ENCODE data around the gene DHRS9.

Gene DHRS9

DNA sequence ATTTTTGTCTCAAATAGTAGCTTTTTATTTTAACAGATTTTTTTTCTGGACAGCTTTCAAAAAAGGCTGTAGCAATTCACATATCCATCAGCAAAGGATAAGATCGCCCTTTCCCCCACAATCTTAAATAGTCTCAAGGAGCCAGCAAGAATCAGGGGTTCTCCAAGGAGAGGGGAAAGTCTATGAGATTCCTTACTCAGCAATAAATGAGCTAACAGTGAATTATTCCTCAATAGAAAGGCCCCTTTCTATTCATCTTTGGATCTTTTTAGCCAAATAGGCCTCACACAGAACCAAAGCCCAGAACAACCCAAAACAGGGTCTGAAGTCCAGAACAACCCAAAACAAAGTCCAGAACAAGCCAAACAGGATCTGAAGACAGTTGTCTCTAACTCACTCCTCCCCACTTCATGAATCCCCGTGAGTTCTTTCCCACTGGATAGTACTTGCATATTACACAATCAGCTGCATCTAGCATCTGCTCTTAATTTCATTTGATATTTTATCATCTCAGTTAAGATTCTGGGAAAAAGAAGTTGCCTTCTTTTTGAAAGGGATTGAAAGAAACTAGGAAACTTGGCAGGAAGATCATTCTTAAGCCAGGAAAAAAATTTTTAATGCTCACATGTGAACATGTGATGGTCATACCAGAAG is 3.4 kb upstream of the DHRS9 start:
- DNase-seq (ENCODE audit: low read depth): no peak

- no peak for DNase-seq (ENCODE audit: low read depth)
Measured at GRCh38 chr2:169066897-169067296, 2.5 kb upstream of the DHRS9 start.

GRCh38 chr2:169069833-169070232 is 470 bp downstream of the DHRS9 start:
- DNase-seq (ENCODE audit: low read depth): no peak

GRCh38 chr2:169071455-169071854 is 2.1 kb downstream of the DHRS9 start:
- DNase-seq (ENCODE audit: low read depth): no peak

- no peak for DNase-seq (ENCODE audit: low read depth)
Measured at GRCh38 chr2:169072163-169072925, 3.0 kb downstream of the DHRS9 start.

- no peak for DNase-seq (ENCODE audit: low read depth)
Measured at GRCh38 chr2:169073211-169073962, 4.0 kb downstream of the DHRS9 start.

GRCh38 chr2:169073963-169074751 is 4.8 kb downstream of the DHRS9 start:
- DNase-seq (ENCODE audit: low read depth): no peak

DNA sequence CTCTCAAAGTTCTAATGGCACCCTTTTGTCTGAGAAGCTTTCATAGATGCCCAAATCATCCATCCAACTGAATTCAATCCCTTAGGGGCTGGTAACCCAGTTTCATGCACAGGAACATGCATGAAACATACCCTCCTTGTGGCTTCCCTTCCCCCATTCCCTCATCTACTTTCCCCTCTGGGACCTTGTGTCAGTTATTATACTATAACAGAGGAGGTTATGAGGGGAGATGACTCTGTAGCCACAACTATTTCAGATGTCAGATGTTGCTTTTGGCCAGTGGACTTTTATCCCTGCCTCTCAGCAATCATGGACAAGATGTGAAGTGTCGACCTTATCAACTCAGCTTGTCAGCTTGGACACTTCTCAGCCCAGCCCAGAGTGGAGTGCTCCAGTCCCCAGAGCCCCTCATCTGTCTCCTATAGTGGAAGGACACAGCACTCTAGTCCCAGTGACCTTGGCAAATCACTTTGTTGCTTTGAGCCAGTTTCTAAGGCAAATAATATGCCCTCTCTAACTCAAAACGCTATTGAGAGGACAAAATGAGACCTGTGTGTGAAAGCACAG is 8.4 kb downstream of the DHRS9 start:
- DNase-seq (ENCODE audit: low read depth): no peak

DNA sequence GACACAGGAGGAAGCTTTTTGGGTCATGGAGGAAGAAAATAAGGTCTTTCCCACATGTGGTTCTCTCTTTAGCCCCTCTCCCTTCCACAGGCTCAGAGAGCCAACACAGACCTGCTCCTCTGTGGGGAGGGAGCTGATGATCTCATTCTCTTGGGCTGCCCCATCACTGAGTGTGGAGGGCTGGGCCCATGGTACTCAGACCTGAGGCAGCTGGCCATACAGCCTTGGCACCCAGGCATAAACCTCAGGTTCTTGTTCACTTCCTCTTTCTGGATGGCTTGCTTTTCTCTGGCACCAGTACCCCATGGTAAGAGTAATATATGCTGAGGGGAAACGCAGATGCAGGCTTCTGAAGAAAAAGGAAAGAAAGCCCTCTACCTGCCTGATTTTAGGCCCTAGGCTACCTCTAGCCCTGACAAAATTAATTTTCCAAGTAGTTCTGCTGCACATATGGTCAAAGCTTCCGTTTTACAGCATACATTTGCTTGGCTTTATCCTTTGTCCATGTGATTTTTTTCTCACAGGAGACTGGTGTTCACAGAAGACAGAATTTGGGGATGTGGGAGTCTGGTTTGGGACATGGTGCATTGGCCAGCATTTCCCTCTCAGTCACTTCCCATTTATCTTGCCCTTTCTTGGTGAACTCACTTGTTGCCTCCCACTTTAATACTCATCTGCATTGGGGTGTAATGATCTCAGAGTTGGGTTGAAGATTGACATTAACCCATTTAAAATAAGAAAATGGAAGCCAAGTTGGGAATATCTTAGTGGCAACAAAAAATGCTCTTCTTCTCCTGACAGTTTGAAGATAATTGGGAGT is 11.1 kb downstream of the DHRS9 start:
- no peak for DNase-seq (ENCODE audit: low read depth)

DNA sequence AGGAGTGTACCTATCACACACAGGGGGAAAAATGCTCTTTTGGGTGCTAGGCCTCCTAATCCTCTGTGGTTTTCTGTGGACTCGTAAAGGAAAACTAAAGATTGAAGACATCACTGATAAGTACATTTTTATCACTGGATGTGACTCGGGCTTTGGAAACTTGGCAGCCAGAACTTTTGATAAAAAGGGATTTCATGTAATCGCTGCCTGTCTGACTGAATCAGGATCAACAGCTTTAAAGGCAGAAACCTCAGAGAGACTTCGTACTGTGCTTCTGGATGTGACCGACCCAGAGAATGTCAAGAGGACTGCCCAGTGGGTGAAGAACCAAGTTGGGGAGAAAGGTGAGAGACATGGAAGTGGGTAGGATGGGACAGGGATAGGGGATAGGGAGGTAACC is 12.2 kb downstream of the DHRS9 start:
- DNase-seq (ENCODE audit: low read depth): no peak

DNA sequence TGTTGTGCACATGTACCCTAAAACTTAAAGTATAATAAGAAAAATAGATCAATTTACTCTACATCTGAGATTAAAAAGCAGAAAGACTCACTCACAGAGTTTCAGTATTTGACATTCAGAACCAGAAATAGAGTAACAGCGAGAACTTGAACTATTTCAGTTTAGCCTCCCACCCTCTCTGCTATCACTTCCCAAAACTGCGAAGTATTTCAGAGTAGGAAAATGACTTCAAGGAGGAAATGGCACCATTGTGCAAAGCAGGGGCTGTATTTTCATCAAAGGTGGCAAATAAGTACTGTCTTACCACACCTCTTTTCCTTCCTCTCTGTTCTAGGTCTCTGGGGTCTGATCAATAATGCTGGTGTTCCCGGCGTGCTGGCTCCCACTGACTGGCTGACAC is 13.6 kb downstream of the DHRS9 start:
- no peak for DNase-seq (ENCODE audit: low read depth)

DNA sequence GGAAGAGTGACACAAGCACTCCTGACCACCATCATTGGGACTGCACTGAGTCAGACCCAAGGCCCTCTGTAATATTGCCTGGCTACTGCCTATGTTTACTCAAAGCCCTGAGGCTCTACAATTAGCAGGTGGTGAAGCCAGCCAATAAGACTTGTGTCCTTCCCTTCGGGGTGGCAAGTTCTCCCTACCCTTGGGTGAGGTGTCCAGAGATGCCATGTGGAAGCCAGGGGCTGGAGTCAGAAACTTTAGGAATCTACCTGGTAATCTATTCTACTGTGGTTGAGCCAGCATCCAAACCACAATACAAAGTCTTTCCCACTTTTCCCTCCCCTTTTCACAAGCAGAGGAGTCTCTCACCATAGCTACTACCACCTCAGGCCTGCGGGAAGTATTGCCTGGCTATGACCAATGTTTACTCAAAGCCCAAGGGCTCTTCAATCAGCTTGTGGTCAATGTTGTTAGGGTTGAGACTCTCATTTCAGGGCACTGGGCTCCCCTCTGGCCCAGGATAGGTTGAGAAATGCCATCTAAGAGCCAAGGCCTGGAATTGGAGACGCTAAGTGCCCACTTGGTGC is 17.6 kb downstream of the DHRS9 start:
- no peak for DNase-seq (ENCODE audit: low read depth)

DNA sequence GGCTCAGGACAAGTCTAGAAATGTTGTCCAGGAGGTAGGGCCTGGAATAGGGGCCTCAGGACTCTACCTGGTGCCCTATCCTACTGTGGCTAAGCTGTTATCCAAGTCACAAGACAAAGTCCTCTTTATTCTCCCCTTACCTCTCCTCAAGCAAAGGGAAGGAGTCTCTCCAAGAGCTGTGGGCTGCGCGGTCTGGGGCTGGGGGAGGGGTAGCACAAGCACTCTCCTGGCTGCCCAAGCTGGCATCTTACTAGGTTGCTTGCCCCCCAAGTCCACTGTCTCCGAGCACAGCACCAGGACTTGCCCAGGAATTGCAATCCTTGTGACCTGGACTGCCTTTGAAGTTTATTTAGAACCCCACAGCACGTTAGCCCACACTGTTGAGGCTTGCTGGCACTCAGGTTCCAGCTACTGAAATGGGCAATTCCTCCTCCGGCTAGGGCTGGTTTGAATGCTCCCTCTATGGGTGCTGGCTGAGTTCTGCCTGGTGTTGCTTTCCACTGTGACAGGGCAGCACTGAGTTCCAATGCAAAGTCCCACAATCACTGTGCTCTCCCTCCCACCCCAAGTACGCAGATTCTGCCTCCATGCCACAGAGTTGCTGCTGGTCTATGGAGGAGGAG is 18.5 kb downstream of the DHRS9 start:
- no peak for DNase-seq (ENCODE audit: low read depth)

DNA sequence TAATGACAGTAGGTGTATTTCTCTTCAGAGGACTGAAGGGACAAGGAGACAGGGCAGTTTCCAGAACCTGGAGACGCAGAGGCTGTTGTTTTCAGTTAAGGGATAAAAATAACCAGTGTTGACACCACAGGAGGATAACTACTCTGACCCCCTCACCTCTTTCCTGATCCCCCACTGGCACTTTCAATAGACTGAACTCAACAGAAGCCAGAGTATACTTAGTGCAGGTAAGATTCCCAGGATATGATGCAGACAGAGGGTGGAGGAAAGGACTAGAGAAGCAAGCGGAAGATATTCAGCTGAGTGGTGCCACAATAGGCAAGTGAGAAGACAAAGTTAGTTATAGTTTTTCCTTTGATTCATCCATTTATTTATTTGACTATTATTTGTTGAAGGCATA is 19.8 kb downstream of the DHRS9 start:
- DNase-seq (ENCODE audit: low read depth): no peak

DNA sequence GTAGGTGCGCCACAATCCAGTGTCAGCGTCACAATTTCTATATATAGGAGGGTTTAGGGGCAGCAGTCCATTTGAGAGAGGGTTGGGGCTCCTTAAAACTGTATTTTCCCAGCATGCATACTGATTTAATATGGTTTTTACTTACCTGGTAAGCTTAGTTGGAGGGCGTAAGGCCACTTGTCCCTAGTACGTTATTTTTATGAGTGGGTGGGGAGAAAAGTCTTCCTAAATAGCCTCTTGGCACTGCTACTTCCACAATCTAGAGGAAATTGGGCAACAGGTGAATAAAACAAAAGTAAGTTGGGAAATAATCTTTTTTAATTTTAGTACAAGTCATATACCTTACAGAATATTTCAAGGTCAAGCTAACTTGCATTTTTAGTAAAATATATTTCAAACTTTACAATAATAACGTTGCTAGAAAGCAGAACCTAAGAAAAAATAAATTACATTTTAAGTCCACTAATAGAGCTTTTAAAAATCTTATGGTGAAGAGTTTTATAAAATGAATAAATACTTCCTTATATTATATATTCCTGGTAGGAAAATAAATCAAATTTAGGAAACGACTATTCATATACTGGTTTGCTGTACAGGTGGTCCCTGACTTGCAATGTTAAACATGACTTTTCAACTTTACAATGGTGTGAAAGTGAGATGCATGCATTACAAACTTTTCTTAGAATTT is 20.9 kb downstream of the DHRS9 start:
- no peak for DNase-seq (ENCODE audit: low read depth)

GRCh38 chr2:169091256-169091655 is 21.9 kb downstream of the DHRS9 start:
- no peak for DNase-seq (ENCODE audit: low read depth)

DNA sequence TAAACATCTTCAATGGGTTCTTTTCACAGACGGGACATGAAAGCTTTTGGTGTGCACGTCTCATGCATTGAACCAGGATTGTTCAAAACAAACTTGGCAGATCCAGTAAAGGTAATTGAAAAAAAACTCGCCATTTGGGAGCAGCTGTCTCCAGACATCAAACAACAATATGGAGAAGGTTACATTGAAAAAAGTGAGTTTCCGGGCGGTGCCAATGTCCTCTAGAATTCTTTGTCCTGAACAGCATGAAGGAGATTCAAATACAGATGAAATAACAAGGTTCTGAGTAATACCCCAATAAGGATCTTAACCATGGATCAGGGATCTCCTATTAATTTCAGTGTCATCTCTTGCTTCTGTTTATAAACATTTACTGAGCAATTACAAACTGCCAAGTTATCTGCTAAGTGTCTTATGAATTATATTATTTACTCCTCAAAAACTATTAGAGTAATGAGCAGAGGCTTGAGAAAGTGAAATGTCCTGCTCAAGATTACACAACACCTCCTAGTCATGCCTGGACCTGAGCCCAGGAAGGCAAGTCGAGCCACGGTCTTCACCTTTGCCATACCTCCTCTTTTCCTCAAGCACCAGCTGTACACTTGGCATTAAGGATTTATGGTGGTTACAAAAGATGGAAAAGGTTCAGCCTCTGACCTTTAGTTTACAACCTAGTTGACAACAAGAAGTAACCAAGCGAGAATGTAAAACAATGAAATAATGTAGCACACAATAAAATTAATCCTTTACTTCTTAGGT is 22.6 kb downstream of the DHRS9 start:
- DNase-seq (ENCODE audit: low read depth): no peak

- no peak for DNase-seq (ENCODE audit: low read depth)
Measured at GRCh38 chr2:169093535-169093934, 24.2 kb downstream of the DHRS9 start.

GRCh38 chr2:169094676-169095075 is 25.3 kb downstream of the DHRS9 start:
- no peak for DNase-seq (ENCODE audit: low read depth)
